ENCODE results near the gene CBR4.

CBR4 gene

GRCh38 chr4:169009286-169010124, 550 bp downstream of the CBR4 start:
- Histone ChIP-seq H3K9ac (peak overlapping the region; percentile 67), H3K27ac (peak overlapping the region; percentile 88), H3K4me2 (ENCODE audit: low read length) (peak overlapping the region; percentile 89), H3K4me3 (ENCODE audit: low read depth, low read length) (peak overlapping the region; percentile 86), H3K4me1 (no peaks in the 10 kb centered on the region), H3K27me3 (ENCODE audit: control insufficient read depth, insufficient read depth, low read length) (no peaks in the 10 kb centered on the region), H3K79me2 (peaks cover 2% of the 10 kb centered on the region), H3K9me3 (ENCODE audit: control insufficient read depth, low read length) (no peaks in the 10 kb centered on the region), H2AFZ (peak overlapping the region; percentile 93), H3K36me3 (ENCODE audit: control insufficient read depth, insufficient read depth, low read length) (no peaks in the 10 kb centered on the region)
- no peak for TF ChIP-seq CTCF (IDR thresholded peaks at IDR 0.05)

- Histone ChIP-seq H3K4me3 (ENCODE audit: low read depth, low read length) (no peak overlapping the region), H3K9me3 (ENCODE audit: control insufficient read depth, low read length) (no peaks in the 10 kb centered on the region), H3K36me3 (ENCODE audit: control insufficient read depth, insufficient read depth, low read length) (no peaks in the 10 kb centered on the region), H3K9ac (no peak overlapping the region), H3K27ac (no peak overlapping the region), H3K79me2 (peaks cover 2% of the 10 kb centered on the region), H3K4me2 (ENCODE audit: low read length) (no peak overlapping the region), H3K4me1 (no peaks in the 10 kb centered on the region), H3K27me3 (ENCODE audit: control insufficient read depth, insufficient read depth, low read length) (no peaks in the 10 kb centered on the region), H2AFZ (no peak overlapping the region)
- TF ChIP-seq CTCF (IDR thresholded peaks at IDR 0.05) = peak; percentile 14
Measured at GRCh38 chr4:169005453-169006099, 4.5 kb downstream of the CBR4 start.

- H3K79me2 ChIP-seq = no peaks in the 10 kb centered on the region
- no peak overlapping the region for H3K4me3 ChIP-seq (ENCODE audit: low read depth, low read length)
- no peak for TF ChIP-seq CTCF (IDR thresholded peaks at IDR 0.05)
- H2AFZ ChIP-seq = no peak overlapping the region
- H3K4me1 ChIP-seq = no peaks in the 10 kb centered on the region
- H3K4me2 ChIP-seq (ENCODE audit: low read length) = peak overlapping the region; percentile 34
- no peaks in the 10 kb centered on the region for H3K27me3 ChIP-seq (ENCODE audit: control insufficient read depth, insufficient read depth, low read length)
- no peak overlapping the region for H3K27ac ChIP-seq
- no peaks in the 10 kb centered on the region for H3K9me3 ChIP-seq (ENCODE audit: control insufficient read depth, low read length)
- H3K9ac ChIP-seq = no peak overlapping the region
- no peaks in the 10 kb centered on the region for H3K36me3 ChIP-seq (ENCODE audit: control insufficient read depth, insufficient read depth, low read length)
Measured at GRCh38 chr4:169000315-169000714, 9.7 kb downstream of the CBR4 start.

GRCh38 chr4:168999809-169000208, 10.2 kb downstream of the CBR4 start:
- Histone ChIP-seq H3K9me3 (ENCODE audit: control insufficient read depth, low read length) (no peaks in the 10 kb centered on the region), H3K27me3 (ENCODE audit: control insufficient read depth, insufficient read depth, low read length) (no peaks in the 10 kb centered on the region), H3K79me2 (no peaks in the 10 kb centered on the region), H3K4me3 (ENCODE audit: low read depth, low read length) (no peak overlapping the region), H3K36me3 (ENCODE audit: control insufficient read depth, insufficient read depth, low read length) (no peaks in the 10 kb centered on the region), H3K27ac (no peak overlapping the region), H3K4me1 (no peaks in the 10 kb centered on the region), H3K9ac (no peak overlapping the region), H2AFZ (no peak overlapping the region), H3K4me2 (ENCODE audit: low read length) (peak overlapping the region; percentile 34)
- no peak for TF ChIP-seq CTCF (IDR thresholded peaks at IDR 0.05)
